Subcutaneous adipose tissue (tissue), 4 donors: ENCODE measurements around the gene ADARB2. TPM values are rescaled to one million over a fixed set of nuclear protein-coding genes. Genes with fewer than 3 reads are reported as not detected.

Experiments used
- CTCF ChIP-seq: fragments of 450-650 bp; IDR thresholded peaks from one replicate; pipeline ENCODE4 v1.5.1; 2016; ENCODE audit warnings: low read depth, mild to moderate bottlenecking, control low read depth, antibody characterized with exemption, moderate library complexity
- total RNA-seq, 4 donors: library from RNA; depleted of rRNA; stranded (reverse); fragments of >200 nt; gene quantifications; one replicate each; pipeline ENCODE4 v1.1.0, GENCODE V29; 2016

Gene ADARB2
- total RNA-seq, 4 donors from 2014 or later = under 0.01 to 0.65 (median 0.44) TPM; not detected in 1

- no peak for TF ChIP-seq CTCF
Observed at GRCh38 chr10:1328161-1328823, 409.0 kb downstream of the ADARB2 start.

GRCh38 chr10:1327759-1328158 is 409.6 kb downstream of the ADARB2 start:
- no peak for TF ChIP-seq CTCF

- no peak for TF ChIP-seq CTCF
Observed at GRCh38 chr10:1324903-1325302, 412.4 kb downstream of the ADARB2 start.

GRCh38 chr10:1323951-1324350 is 413.4 kb downstream of the ADARB2 start:
- TF ChIP-seq CTCF = no peak

- TF ChIP-seq CTCF = no peak
Observed at GRCh38 chr10:1320739-1321320, 416.5 kb downstream of the ADARB2 start.

GRCh38 chr10:1316809-1317143 is 420.5 kb downstream of the ADARB2 start:
- no peak for TF ChIP-seq CTCF

- no peak for TF ChIP-seq CTCF
Observed at GRCh38 chr10:1316121-1316808, 421.1 kb downstream of the ADARB2 start.
